ENCODE data around the gene TMEM131L. TPM values are rescaled to one million over a fixed set of nuclear protein-coding genes. Genes with fewer than 3 reads are reported as not detected.

Gene TMEM131L
- total RNA-seq, 1 experiment from 2014 or later = 14.6 TPM

GRCh38 chr4:153616006-153616555 lies 149.9 kb downstream of the TMEM131L start:
- Mint-ChIP-seq H3K9me3 (peaks cover 0 to 3% of the 10 kb centered on the region in 2 experiments; a peak in 2 of 5 replicates), H3K4me1 (peaks cover 21 to 25% of the 10 kb centered on the region in 2 experiments), H3K27me3 (ENCODE audit: low read depth) (no peaks in the 10 kb centered on the region), H3K27ac (peak overlapping the region in 1 of 3 experiments; percentile 72; a peak in 1 of 7 replicates), H3K4me3 (no peak overlapping the region), H3K36me3 (ENCODE audit: insufficient read depth in 1 of 3, low read depth in 3 of 3) (peaks cover 41 to 50% (median 46%) of the 10 kb centered on the region in 3 experiments)
- DNase-seq = no peak
- Histone ChIP-seq H2BK20ac (ENCODE audit: low read depth, low read length, poor library complexity, severe bottlenecking) (no peak overlapping the region), H3K9ac (ENCODE audit: extremely low read depth, insufficient read length, low read length) (no peak overlapping the region), H3K9me3 (ENCODE audit: control insufficient read depth, low read depth, low read length) (no peaks in the 10 kb centered on the region), H3K4me2 (ENCODE audit: insufficient read depth, insufficient read length, low read length) (no peak overlapping the region), H3K18ac (ENCODE audit: insufficient read length, low read depth, low read length) (no peak overlapping the region), H3K4me1 (ENCODE audit: insufficient read depth, low read length) (peaks cover 4% of the 10 kb centered on the region; the same call in 1 of the 2 replicates), H3K27ac (ENCODE audit: insufficient read length, low read depth, low read length) (no peak overlapping the region), H3K27me3 (ENCODE audit: insufficient read depth, low read length) (no peaks in the 10 kb centered on the region), H2BK15ac (ENCODE audit: low read depth, low read length) (no peak overlapping the region), H4K91ac (ENCODE audit: insufficient read length, low read depth, low read length) (no peak overlapping the region), H3K79me1 (ENCODE audit: insufficient read depth, low read depth, low read length, poor library complexity, severe bottlenecking) (no peaks in the 10 kb centered on the region), H2AFZ (ENCODE audit: low read length) (no peak overlapping the region), H3K56ac (ENCODE audit: insufficient read length, low read depth, low read length) (no peak overlapping the region), H2AK5ac (ENCODE audit: insufficient read length, low read length) (no peak overlapping the region), H4K20me1 (ENCODE audit: control insufficient read depth, insufficient read depth, insufficient read length) (no peaks in the 10 kb centered on the region), H3K23ac (ENCODE audit: insufficient read length, low read depth, low read length) (no peak overlapping the region), H4K5ac (ENCODE audit: insufficient read length, low read depth, low read length) (no peak overlapping the region), H4K8ac (replicated peaks; ENCODE audit: insufficient read length, low read depth, low read length) (no peak overlapping the region), H3K14ac (ENCODE audit: insufficient read depth, low read length) (no peak overlapping the region), H3T11ph (ENCODE audit: low read length) (no peak overlapping the region), H3K79me2 (ENCODE audit: insufficient read depth, low read length) (no peaks in the 10 kb centered on the region), H2BK5ac (ENCODE audit: insufficient read length, low read length) (no peak overlapping the region), H3K23me2 (ENCODE audit: insufficient read length, low read depth, low read length, poor library complexity, severe bottlenecking) (no peaks in the 10 kb centered on the region), H2BK120ac (ENCODE audit: low read depth, low read length, poor library complexity, severe bottlenecking) (no peak overlapping the region), H3K4ac (ENCODE audit: low read depth, low read length) (no peak overlapping the region), H2BK12ac (ENCODE audit: insufficient read length, low read depth, low read length) (no peak overlapping the region)
- no CpG with 5 or more reads among the region's 8 CpGs for WGBS (ENCODE audit: extremely low coverage, insufficient read length, low lambda C conversion rate)
- no peak for TF ChIP-seq CTCF (conservative IDR thresholded peaks at IDR 0.05)

All from H9 (cell line).